HG02970 (cell line): ENCODE results near the gene HIBADH.

Source experiments
- ATAC-seq: cut with Tn5 transposase; IDR thresholded peaks from one replicate; pipeline ENCODE4 v1.9.1; 2021; ENCODE audit warnings: mild to moderate bottlenecking, moderate library complexity, moderate number of reproducible peaks; ENCODE audit not compliant: unreplicated experiment, low FRiP score

The HIBADH gene

GRCh38 chr7:27560706-27561235, 101.9 kb downstream of the HIBADH start:
- no peak for ATAC-seq

DNA sequence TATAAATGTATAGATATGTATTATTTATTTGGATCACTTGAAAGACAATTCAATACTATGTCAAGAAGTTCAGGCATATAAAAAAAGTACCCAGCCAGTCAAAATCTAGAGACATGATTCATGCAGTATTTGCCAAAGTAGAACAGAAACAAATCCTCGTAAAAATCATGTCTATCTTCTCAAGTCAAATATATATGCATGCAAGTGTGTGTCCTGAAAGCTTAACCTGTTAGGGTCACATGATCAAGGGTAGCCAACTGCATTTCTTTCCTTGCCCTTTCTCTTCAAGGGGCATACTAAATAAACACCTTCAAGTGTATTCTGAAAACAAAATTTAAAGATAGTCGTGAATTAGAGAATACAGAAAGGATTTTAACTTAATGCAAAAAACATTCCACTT, 107.0 kb downstream of the HIBADH start:
- ATAC-seq = no peak

DNA sequence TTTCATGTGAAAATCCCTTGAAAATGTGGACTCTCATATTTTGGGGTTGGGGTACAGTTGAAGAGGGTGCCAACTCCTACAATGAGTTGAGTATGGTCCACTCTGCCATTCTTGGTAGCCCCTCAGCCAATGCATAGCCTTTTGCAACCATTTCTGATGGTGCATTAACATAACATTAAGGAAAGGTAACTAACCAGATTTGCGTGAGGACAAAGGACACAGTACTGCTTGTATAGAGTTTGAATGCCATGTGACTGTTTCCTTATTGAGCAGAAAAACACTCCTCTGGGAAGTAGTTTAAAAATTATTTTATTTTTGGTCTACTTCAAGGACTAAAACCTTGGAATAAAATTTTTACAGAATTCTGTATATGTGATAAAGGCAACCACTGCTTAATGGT, 107.9 kb downstream of the HIBADH start:
- no peak for ATAC-seq

DNA sequence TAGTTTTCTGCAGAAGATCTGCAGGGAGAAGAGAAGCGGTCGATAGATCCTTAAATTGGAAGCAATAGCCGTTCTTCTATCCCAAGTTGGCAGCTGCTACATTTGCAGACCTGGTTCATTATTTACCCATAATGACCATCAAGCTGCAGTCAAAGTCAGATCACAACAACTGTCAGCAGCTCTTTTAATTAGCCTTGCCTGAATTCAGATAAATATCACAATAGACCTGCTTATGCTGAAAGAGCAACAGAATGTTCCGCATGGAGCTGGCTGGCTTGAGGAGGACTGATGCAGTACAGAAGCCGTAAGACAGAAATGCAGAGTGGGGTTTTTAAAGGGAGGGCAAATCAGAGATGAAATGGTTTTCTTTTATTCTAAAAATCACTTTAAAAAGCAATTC, 109.4 kb downstream of the HIBADH start:
- ATAC-seq = no peak

GRCh38 chr7:27551803-27552400, 110.8 kb downstream of the HIBADH start:
- no peak for ATAC-seq

- ATAC-seq = no peak
These were observed 113.1 kb downstream of the HIBADH start for GRCh38 chr7:27549606-27550005.

DNA sequence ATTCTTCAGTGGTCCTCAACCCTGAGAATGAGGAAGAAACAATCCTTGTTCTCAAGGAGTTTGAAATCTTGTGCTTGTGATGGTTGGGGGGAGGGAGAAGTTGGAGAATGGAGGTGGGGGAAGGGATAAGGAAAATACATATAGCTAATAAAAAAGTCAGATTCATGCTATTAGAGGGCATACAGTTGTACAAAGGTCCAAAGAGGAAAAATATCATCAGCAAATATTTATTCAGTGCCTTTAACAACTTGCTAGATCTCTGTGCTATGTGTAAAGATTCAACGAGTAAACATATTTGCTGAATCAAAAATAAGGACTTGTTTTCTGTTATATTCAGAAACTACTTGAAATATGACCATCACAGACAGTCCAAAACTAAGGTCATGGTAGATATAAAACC, 114.4 kb downstream of the HIBADH start:
- no peak for ATAC-seq

DNA sequence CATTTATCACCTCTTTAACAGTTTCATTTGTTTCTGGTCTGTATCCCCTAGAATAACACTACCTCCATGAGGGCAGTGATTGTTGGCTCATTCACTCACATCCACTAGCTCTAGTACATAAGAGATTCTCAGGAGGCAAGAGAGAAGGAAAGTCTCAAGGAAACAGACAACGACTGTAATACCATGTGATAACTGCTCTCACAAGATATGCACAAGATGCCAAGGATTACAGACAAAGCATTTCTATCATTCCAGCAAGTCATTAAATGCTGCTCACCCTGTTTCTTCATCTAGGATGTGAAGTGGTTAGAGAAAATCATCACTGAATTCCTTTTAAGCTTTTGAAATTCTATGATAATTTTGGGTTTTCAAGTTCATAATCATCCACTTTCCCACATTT, 115.3 kb downstream of the HIBADH start:
- ATAC-seq = no peak

GRCh38 chr7:27546610-27547009, 116.1 kb downstream of the HIBADH start:
- ATAC-seq = no peak

GRCh38 chr7:27535795-27536194, 126.9 kb downstream of the HIBADH start:
- no peak for ATAC-seq

- no peak for ATAC-seq
These were observed 129.0 kb downstream of the HIBADH start for GRCh38 chr7:27533652-27534081.

DNA sequence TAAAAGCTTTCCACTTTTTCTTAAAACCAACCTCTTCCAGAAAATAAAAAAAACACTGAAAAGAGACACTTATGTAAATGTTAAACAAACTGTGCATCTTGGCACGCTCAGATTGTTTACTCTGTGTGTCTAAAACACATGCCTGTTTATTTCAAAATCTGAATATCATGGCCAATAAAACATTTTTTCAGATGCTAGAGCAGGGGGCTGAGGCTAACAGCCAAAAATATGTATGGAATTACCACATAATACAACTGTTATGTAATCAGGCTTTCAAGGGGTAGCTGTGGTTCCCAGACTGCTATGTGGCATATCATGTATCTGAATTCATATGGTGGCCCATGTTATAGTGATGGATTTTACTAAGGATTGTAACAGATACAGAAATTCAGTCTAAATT, 130.4 kb downstream of the HIBADH start:
- ATAC-seq = no peak

GRCh38 chr7:27527348-27527714, 135.4 kb downstream of the HIBADH start:
- ATAC-seq = no peak

DNA sequence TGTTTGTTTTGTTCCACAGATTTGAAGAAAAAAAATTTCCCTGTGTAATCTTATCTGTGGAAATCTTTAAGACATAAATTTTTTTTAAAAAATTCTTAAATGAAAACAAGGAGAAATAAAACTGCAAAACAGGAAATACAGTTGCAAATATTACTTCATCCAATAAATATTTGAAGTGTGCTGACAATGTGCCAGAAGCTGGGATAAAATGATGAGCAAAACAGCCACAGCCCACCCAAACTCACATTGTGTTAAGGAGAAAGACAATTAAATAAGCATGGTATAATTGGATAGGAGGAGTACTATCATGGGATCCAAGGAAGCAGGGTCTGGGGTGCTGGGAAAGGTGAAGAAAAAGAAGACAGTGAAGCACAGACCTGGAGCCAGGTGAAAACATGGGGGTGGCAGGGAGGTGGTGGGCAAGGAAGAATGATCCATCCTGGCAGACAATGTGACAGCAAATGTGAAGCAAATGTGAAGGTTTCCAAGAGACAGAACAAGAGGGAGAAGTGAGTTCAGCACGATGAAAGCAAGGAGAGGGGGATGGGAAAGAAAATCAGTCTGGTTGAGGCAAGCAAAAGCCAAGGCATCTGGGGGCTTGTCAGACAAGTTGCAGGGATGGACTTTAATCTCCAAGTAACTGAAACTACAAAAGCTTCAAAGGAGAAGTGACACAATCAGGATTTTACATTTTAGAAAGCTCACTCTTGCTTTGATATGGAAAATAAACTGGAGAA, 135.9 kb downstream of the HIBADH start:
- no peak for ATAC-seq

DNA sequence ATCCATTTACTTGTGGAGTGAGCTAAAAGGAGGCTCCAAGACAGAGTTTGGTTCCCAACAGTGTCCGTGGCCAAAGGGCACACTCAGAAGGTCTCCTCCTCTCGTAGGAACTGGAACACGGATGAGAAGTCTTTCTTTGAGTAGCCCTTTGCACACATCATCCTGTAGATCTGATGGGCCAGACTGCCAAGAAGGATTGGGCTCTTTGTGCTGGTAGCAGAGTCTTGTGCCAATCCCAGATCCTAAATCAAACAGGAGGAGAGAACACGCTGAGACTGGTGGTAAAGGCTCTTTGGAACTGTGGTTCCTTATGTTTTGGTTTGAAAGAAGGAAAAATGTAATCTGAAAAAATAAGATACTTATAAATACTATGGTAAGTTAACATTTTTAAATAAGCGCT, 136.6 kb downstream of the HIBADH start:
- no peak for ATAC-seq

- ATAC-seq = no peak
These were observed 139.4 kb downstream of the HIBADH start for GRCh38 chr7:27523321-27523720.

DNA sequence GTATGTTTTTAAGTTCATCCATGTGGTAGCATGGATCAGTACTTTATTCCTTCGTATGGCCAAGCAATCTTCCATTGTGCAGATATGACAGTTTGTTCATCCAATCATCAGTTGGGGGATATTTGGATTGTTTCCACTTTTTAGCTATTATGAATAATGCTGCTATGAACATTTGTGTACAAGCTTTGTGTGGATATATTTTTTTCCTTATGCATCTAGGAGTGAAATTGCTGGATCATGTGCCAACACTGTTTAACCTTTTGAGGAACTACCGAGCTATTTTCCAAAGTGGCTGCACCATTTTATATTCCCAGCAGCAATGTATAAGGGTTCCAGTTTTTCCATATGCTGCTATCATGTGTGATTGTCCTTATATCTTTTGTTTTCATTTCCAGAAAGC, 140.1 kb downstream of the HIBADH start:
- ATAC-seq = no peak

DNA sequence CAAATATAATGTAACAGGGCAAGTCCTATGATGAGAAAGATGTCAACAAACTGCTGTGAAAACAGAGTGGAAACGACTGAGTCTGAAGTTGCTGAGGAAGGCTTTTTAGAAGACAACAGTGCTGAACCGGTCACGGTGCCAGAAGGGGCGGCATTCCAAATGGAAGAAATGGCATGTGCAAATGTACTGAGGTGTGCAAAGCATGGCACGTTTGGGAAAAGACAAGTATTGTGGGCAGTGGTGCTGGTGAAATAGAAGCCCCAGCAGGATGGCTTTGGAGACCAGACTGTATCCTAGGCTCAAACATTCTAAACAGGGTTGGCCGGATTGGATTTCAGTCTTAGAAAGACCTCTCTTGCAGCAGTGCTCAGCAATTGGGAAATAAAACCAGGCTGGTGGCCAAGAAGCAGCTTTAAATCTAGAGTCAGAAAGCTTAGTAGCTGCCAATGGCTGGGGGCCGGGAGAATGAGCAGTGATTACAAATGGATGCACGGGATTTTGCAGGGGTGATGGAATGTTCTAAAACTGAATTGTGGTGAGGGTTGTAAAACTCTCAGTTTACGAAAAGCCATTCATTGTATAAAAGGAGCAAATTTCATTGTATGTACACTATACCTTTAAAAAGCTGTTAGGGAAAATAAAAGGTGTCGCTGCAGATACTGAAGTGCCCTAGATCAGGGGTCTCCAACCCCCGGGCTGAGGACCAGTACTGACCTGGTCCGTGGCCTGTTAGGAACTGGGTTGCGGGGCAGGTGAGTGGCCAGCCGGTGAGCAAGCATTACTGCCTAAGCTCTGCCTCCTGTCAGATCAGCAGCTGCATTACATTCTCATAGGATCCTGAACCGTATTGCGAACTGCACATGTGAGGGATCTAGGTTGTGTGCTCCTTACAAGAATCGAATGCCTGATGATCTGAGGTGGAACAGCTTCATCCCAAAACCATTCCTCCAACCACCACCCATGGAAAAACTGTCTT, 141.6 kb downstream of the HIBADH start:
- ATAC-seq = no peak

DNA sequence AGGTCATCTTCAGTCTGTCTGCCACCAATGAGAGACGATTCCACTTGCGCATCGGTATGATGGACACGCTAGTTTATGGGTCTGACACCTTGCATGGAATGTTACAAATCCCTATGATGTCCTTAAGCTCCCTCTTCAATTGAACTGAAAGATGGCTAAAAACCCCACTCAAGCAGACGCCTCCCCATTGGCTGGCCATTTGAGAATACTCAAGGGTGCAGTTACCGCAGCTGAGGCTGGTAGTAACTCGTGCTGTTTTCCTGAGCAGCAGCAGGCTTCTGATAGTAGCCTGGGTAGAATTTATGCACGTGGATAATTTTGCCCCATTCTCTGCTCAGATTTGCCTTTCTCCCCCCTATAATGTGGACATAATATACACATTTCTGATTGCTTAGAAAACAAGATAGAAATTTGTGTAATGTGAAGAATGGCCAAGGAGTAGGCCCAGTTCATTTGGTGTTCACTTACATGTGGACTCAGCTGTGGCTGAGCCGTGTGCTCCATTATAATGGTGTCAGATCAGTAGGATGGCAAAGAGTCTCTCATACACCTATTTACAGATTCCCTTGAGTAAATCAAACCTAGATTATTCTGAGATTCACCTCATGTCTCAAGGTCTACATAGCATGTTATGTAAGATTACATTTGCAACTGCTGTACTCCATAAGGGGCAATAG, 142.8 kb downstream of the HIBADH start:
- no peak for ATAC-seq

DNA sequence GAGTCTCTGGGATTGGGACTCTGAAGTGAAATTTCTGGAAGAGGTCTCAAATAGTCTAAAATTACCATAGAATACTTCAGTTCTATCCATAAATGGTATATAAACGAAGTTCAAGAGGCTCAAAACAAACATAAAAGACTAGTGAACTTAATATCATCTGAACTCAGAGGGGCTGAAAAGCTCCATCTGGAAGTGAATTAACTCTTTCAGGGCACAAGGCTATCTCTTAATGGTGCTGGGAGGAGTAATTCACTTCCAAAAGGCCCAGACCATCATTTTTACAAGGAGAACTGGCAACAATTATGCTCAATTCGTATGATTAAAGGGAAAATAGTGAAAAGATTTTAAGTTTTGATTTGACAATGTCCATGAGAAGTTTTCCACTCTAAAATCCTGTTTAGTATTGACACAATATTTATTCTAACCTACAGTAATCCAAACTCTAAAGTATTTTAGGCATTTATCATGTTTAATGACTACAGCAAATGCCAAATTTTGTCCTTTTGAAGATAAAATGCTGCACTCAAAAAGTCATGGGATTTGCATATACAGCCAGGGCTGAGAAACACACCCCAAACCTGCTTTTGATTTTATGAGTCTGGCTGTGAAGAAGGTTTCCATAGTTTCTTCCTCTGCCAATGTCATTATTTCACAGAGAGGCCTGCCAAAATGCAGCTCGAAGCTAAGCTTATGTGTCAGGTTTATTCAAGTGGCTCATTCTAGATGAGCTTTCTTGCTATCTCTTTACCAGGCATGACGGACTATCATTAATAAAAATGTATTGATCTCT, 143.9 kb downstream of the HIBADH start:
- no peak for ATAC-seq
